ENCODE measurements around the gene LDHAL6A.

Gene LDHAL6A

DNA sequence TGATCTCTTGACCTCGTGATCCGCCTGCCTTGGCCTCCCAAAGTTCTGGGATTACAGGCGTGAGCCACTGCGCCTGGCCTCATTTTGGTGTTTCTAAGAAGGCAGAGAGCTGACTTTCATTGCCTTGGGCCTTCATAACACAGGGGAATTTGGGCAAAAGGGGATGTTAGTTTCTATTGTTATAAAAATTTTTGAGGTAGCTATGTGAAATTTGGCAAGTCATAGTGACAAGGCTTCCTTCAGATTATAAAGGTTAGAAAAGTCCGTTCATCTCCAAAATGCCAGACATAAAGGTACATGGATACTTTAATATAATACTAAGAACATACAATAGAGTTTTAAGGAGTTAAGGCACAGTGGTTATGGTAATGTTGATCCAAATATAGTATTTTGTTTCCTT lies 26.3 kb upstream of the LDHAL6A start:
- no peak for TF ChIP-seq CTCF (IDR thresholded peaks at IDR 0.05; ENCODE audit: low read depth, low read length)
- no peak for DNase-seq (ENCODE audit: low read depth in 2 of 2)
- H3K4me3 ChIP-seq (replicated peaks in 1 of 2; ENCODE audit: low read depth in 2 of 2, low read length in 2 of 2), result no peak overlapping the region

GRCh38 chr11:18438691-18439090 lies 17.0 kb upstream of the LDHAL6A start:
- DNase-seq (ENCODE audit: low read depth in 2 of 2), result no peak
- no peak for TF ChIP-seq CTCF (IDR thresholded peaks at IDR 0.05; ENCODE audit: low read depth, low read length)
- no peak overlapping the region for H3K4me3 ChIP-seq (replicated peaks in 1 of 2; ENCODE audit: low read depth in 2 of 2, low read length in 2 of 2)

- TF ChIP-seq CTCF (IDR thresholded peaks at IDR 0.05; ENCODE audit: low read depth, low read length), result no peak
- no peak for DNase-seq (ENCODE audit: low read depth in 2 of 2)
- no peak overlapping the region for H3K4me3 ChIP-seq (replicated peaks in 1 of 2; ENCODE audit: low read depth in 2 of 2, low read length in 2 of 2)
These were observed 6.4 kb upstream of the LDHAL6A start for GRCh38 chr11:18449251-18449650.

GRCh38 chr11:18452927-18453326 lies 2.7 kb upstream of the LDHAL6A start:
- no peak overlapping the region for H3K4me3 ChIP-seq (replicated peaks in 1 of 2; ENCODE audit: low read depth in 2 of 2, low read length in 2 of 2)
- peak in 1 of 2 donors; percentile 52 for DNase-seq (ENCODE audit: low read depth in 2 of 2)
- no peak for TF ChIP-seq CTCF (IDR thresholded peaks at IDR 0.05; ENCODE audit: low read depth, low read length)

GRCh38 chr11:18457450-18457849 lies 1.8 kb downstream of the LDHAL6A start:
- peak; percentile 16 to 29 for DNase-seq (ENCODE audit: low read depth in 2 of 2)
- no peak for TF ChIP-seq CTCF (IDR thresholded peaks at IDR 0.05; ENCODE audit: low read depth, low read length)
- no peak overlapping the region for H3K4me3 ChIP-seq (replicated peaks in 1 of 2; ENCODE audit: low read depth in 2 of 2, low read length in 2 of 2)

GRCh38 chr11:18459634-18460033 lies 4.0 kb downstream of the LDHAL6A start:
- no peak for TF ChIP-seq CTCF (IDR thresholded peaks at IDR 0.05; ENCODE audit: low read depth, low read length)
- no peak for DNase-seq (ENCODE audit: low read depth in 2 of 2)
- H3K4me3 ChIP-seq (replicated peaks in 1 of 2; ENCODE audit: low read depth in 2 of 2, low read length in 2 of 2), result no peak overlapping the region

DNA sequence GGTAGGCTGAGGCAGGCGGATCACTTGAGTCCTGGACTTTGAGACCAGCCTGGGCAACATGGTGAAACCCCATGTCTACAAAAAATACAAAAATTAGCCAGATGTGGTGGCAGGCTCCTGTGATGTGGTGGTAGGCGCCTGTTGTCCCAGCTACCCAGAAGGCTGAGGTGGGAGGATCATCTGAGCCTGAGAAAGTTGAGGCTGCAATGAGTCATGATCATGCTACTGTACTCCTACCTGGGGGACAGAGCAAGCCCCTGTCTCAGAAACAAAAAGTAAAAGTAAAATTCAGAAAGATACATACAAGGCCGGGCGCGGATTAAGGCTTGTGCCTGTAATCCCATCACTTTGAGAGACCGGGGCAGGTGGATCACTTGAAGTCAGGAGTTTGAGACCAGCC lies 6.3 kb downstream of the LDHAL6A start:
- TF ChIP-seq CTCF (IDR thresholded peaks at IDR 0.05; ENCODE audit: low read depth, low read length), result no peak
- H3K4me3 ChIP-seq (replicated peaks in 1 of 2; ENCODE audit: low read depth in 2 of 2, low read length in 2 of 2), result no peak overlapping the region
- DNase-seq (ENCODE audit: low read depth in 2 of 2), result no peak

Data from cardiac fibroblast (primary cell).